Measurements from ENCODE around the gene TEC.

TEC gene

GRCh38 chr4:48212165-48212564 is 57.5 kb downstream of the TEC start:
- DNase-seq, result no peak
- no peak overlapping the region for H3K4me3 ChIP-seq (ENCODE audit: low read length)
- TF ChIP-seq EZH2 (optimal IDR thresholded peaks at IDR 0.05; ENCODE audit: low read depth, low read length), result no peak
- TF ChIP-seq EZH2phosphoT487 (IDR thresholded peaks at IDR 0.05; ENCODE audit: low read length), result no peak
- TF ChIP-seq, protein P1, sequence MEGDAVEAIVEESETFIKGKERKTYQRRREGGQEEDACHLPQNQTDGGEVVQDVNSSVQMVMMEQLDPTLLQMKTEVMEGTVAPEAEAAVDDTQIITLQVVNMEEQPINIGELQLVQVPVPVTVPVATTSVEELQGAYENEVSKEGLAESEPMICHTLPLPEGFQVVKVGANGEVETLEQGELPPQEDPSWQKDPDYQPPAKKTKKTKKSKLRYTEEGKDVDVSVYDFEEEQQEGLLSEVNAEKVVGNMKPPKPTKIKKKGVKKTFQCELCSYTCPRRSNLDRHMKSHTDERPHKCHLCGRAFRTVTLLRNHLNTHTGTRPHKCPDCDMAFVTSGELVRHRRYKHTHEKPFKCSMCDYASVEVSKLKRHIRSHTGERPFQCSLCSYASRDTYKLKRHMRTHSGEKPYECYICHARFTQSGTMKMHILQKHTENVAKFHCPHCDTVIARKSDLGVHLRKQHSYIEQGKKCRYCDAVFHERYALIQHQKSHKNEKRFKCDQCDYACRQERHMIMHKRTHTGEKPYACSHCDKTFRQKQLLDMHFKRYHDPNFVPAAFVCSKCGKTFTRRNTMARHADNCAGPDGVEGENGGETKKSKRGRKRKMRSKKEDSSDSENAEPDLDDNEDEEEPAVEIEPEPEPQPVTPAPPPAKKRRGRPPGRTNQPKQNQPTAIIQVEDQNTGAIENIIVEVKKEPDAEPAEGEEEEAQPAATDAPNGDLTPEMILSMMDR (IDR thresholded peaks at IDR 0.05; ENCODE audit: low read length), result no peak
- H3K9ac ChIP-seq (ENCODE audit: low read length), result no peak overlapping the region
- peaks cover 3% of the 10 kb centered on the region for H3K4me1 ChIP-seq (ENCODE audit: low read length)
- H3K4me2 ChIP-seq (ENCODE audit: low read depth, low read length), result no peak overlapping the region
- H3K9me3 ChIP-seq (replicated peaks; ENCODE audit: insufficient read depth, low read length), result no peaks in the 10 kb centered on the region
- no peaks in the 10 kb centered on the region for H3F3A ChIP-seq (ENCODE audit: insufficient read depth, low read length)
- no peaks in the 10 kb centered on the region for H3K9me2 ChIP-seq (replicated peaks; ENCODE audit: insufficient read depth, low read length)
- no peaks in the 10 kb centered on the region for H3K36me3 ChIP-seq (replicated peaks; ENCODE audit: insufficient read depth, low read length)
- peaks cover 88% of the 10 kb centered on the region for H3K79me2 ChIP-seq (ENCODE audit: low read length)
- H4K20me1 ChIP-seq (ENCODE audit: insufficient read depth, low read length), result no peaks in the 10 kb centered on the region
- H2AFZ ChIP-seq (ENCODE audit: low read length), result no peak overlapping the region
- H3K27me3 ChIP-seq (replicated peaks; ENCODE audit: insufficient read depth, low read length), result no peaks in the 10 kb centered on the region
- no peak overlapping the region for H3K27ac ChIP-seq (ENCODE audit: low read length)

DNA sequence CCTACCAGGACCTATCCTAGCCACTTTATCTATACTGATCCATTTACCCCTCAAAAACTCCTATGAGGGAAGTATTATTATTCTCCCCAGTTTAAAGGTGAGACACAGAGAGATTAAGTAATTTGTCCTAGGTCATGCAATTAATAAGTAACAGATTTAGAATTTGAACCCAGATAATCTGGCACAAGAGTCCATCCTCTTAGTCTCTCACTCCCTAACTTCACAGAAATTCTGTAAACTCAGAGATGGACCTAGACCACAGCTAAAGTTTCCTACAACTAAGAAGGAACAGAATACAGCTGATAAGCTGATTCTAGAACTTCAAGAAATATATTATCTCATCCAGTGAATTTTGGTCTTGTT is 58.7 kb downstream of the TEC start:
- H3K4me1 ChIP-seq (ENCODE audit: low read length), result peaks cover 4% of the 10 kb centered on the region
- no peak overlapping the region for H3K9ac ChIP-seq (ENCODE audit: low read length)
- DNase-seq, result no peak
- H2AFZ ChIP-seq (ENCODE audit: low read length), result no peak overlapping the region
- H3K27me3 ChIP-seq (replicated peaks; ENCODE audit: insufficient read depth, low read length), result no peaks in the 10 kb centered on the region
- H3K36me3 ChIP-seq (replicated peaks; ENCODE audit: insufficient read depth, low read length), result no peaks in the 10 kb centered on the region
- H3K4me2 ChIP-seq (ENCODE audit: low read depth, low read length), result no peak overlapping the region
- peaks cover 90% of the 10 kb centered on the region for H3K79me2 ChIP-seq (ENCODE audit: low read length)
- no peak overlapping the region for H3K4me3 ChIP-seq (ENCODE audit: low read length)
- no peak overlapping the region for H3K27ac ChIP-seq (ENCODE audit: low read length)
- no peaks in the 10 kb centered on the region for H4K20me1 ChIP-seq (ENCODE audit: insufficient read depth, low read length)
- H3K9me3 ChIP-seq (replicated peaks; ENCODE audit: insufficient read depth, low read length), result no peaks in the 10 kb centered on the region
- H3F3A ChIP-seq (ENCODE audit: insufficient read depth, low read length), result no peaks in the 10 kb centered on the region
- TF ChIP-seq, protein P1 (IDR thresholded peaks at IDR 0.05; ENCODE audit: low read length), result no peak
- TF ChIP-seq EZH2 (optimal IDR thresholded peaks at IDR 0.05; ENCODE audit: low read depth, low read length) (no peak), EZH2phosphoT487 (IDR thresholded peaks at IDR 0.05; ENCODE audit: low read length) (no peak)
- H3K9me2 ChIP-seq (replicated peaks; ENCODE audit: insufficient read depth, low read length), result no peaks in the 10 kb centered on the region

DNA sequence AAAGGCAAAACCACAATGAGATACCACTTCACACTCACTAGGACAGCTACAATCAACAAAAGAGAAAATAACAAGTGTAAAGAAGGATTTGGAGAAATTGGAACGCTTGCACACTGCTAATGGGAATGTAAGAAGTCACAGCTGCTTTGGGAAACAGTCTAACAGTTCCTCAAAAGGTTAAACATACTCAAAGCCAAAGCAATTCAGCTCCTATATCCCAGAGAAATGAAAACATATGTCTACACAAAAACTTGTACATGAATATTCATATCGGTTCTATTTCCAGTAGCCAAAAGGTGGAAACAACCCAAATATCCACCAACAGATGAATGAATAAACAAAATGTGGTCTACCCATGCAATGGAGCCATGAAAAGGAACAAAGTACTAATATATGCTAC is 64.0 kb downstream of the TEC start:
- Histone ChIP-seq H3K27ac (ENCODE audit: low read length) (no peak overlapping the region), H3K4me2 (ENCODE audit: low read depth, low read length) (no peak overlapping the region)

More for the DNA sequence above, 64.0 kb downstream of the TEC start:
- no peak overlapping the region for H3K9ac ChIP-seq (ENCODE audit: low read length)
- no peaks in the 10 kb centered on the region for H3K9me2 ChIP-seq (replicated peaks; ENCODE audit: insufficient read depth, low read length)
- H2AFZ ChIP-seq (ENCODE audit: low read length), result no peak overlapping the region
- no peaks in the 10 kb centered on the region for H4K20me1 ChIP-seq (ENCODE audit: insufficient read depth, low read length)
- no peaks in the 10 kb centered on the region for H3K9me3 ChIP-seq (replicated peaks; ENCODE audit: insufficient read depth, low read length)
- H3K79me2 ChIP-seq (ENCODE audit: low read length), result peaks cover 97% of the 10 kb centered on the region
- TF ChIP-seq EZH2 (optimal IDR thresholded peaks at IDR 0.05; ENCODE audit: low read depth, low read length) (no peak), EZH2phosphoT487 (IDR thresholded peaks at IDR 0.05; ENCODE audit: low read length) (no peak)
- TF ChIP-seq, protein P1 (IDR thresholded peaks at IDR 0.05; ENCODE audit: low read length), result no peak
- DNase-seq, result no peak
- peaks cover 48% of the 10 kb centered on the region for H3K4me1 ChIP-seq (ENCODE audit: low read length)
- H3K36me3 ChIP-seq (replicated peaks; ENCODE audit: insufficient read depth, low read length), result no peaks in the 10 kb centered on the region
- H3K27me3 ChIP-seq (replicated peaks; ENCODE audit: insufficient read depth, low read length), result no peaks in the 10 kb centered on the region
- no peak overlapping the region for H3K4me3 ChIP-seq (ENCODE audit: low read length)
- H3F3A ChIP-seq (ENCODE audit: insufficient read depth, low read length), result peaks cover 13% of the 10 kb centered on the region

Measured in MM.1S (cell line).